Measurements from ENCODE around the gene FGF13.

DNA sequence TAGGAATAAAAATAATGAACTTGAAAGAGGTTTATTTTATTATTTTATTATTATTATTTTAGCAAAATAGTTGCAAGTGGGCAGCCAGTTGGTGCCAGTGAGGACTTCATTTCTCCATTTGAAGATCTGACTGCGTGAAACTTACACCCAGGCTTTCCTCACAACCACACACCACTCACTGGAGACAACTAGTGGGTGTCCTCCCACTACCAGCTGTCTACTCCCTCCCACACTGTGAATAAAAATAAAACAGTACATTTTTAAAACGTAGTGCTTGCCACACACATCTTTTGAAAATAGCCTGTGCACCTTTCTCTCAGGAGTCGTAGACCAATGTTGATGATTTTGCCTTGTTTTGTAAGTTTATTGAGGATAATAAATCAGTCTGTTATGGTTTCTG is 7.4 kb downstream of the FGF13 start:
- TF ChIP-seq ZNF404 (tag by site-specific recombination; IDR thresholded peaks at IDR 0.05) (no peak), ZNF660 (tag by site-specific recombination; IDR thresholded peaks at IDR 0.05) (no peak), TCF7L2 (IDR thresholded peaks at IDR 0.05; ENCODE audit: borderline replicate concordance, low read depth, low read length) (no peak), ZNF791 (tag by site-specific recombination; IDR thresholded peaks at IDR 0.05) (no peak), YY1 (tag by site-specific recombination; IDR thresholded peaks at IDR 0.05) (no peak), ZNF132 (tag by site-specific recombination; IDR thresholded peaks at IDR 0.05; ENCODE audit: borderline replicate concordance) (no peak)
- TF ChIP-seq, protein P1, sequence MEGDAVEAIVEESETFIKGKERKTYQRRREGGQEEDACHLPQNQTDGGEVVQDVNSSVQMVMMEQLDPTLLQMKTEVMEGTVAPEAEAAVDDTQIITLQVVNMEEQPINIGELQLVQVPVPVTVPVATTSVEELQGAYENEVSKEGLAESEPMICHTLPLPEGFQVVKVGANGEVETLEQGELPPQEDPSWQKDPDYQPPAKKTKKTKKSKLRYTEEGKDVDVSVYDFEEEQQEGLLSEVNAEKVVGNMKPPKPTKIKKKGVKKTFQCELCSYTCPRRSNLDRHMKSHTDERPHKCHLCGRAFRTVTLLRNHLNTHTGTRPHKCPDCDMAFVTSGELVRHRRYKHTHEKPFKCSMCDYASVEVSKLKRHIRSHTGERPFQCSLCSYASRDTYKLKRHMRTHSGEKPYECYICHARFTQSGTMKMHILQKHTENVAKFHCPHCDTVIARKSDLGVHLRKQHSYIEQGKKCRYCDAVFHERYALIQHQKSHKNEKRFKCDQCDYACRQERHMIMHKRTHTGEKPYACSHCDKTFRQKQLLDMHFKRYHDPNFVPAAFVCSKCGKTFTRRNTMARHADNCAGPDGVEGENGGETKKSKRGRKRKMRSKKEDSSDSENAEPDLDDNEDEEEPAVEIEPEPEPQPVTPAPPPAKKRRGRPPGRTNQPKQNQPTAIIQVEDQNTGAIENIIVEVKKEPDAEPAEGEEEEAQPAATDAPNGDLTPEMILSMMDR (tag by site-specific recombination; IDR thresholded peaks at IDR 0.05): no peak
- TF ChIP-seq, protein P2, sequence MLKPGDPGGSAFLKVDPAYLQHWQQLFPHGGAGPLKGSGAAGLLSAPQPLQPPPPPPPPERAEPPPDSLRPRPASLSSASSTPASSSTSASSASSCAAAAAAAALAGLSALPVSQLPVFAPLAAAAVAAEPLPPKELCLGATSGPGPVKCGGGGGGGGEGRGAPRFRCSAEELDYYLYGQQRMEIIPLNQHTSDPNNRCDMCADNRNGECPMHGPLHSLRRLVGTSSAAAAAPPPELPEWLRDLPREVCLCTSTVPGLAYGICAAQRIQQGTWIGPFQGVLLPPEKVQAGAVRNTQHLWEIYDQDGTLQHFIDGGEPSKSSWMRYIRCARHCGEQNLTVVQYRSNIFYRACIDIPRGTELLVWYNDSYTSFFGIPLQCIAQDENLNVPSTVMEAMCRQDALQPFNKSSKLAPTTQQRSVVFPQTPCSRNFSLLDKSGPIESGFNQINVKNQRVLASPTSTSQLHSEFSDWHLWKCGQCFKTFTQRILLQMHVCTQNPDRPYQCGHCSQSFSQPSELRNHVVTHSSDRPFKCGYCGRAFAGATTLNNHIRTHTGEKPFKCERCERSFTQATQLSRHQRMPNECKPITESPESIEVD (tag by site-specific recombination; IDR thresholded peaks at IDR 0.05): no peak
- TF ChIP-seq, protein P3, sequence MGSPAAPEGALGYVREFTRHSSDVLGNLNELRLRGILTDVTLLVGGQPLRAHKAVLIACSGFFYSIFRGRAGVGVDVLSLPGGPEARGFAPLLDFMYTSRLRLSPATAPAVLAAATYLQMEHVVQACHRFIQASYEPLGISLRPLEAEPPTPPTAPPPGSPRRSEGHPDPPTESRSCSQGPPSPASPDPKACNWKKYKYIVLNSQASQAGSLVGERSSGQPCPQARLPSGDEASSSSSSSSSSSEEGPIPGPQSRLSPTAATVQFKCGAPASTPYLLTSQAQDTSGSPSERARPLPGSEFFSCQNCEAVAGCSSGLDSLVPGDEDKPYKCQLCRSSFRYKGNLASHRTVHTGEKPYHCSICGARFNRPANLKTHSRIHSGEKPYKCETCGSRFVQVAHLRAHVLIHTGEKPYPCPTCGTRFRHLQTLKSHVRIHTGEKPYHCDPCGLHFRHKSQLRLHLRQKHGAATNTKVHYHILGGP (tag by site-specific recombination; IDR thresholded peaks at IDR 0.05): no peak
- TF ChIP-seq, protein P4, sequence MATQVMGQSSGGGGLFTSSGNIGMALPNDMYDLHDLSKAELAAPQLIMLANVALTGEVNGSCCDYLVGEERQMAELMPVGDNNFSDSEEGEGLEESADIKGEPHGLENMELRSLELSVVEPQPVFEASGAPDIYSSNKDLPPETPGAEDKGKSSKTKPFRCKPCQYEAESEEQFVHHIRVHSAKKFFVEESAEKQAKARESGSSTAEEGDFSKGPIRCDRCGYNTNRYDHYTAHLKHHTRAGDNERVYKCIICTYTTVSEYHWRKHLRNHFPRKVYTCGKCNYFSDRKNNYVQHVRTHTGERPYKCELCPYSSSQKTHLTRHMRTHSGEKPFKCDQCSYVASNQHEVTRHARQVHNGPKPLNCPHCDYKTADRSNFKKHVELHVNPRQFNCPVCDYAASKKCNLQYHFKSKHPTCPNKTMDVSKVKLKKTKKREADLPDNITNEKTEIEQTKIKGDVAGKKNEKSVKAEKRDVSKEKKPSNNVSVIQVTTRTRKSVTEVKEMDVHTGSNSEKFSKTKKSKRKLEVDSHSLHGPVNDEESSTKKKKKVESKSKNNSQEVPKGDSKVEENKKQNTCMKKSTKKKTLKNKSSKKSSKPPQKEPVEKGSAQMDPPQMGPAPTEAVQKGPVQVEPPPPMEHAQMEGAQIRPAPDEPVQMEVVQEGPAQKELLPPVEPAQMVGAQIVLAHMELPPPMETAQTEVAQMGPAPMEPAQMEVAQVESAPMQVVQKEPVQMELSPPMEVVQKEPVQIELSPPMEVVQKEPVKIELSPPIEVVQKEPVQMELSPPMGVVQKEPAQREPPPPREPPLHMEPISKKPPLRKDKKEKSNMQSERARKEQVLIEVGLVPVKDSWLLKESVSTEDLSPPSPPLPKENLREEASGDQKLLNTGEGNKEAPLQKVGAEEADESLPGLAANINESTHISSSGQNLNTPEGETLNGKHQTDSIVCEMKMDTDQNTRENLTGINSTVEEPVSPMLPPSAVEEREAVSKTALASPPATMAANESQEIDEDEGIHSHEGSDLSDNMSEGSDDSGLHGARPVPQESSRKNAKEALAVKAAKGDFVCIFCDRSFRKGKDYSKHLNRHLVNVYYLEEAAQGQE (tag by site-specific recombination; IDR thresholded peaks at IDR 0.05): no peak

Measured in HEK293 (cell line).